ENCODE results near the gene MGMT.

MGMT gene

GRCh38 chr10:129465796-129466702, 992 bp upstream of the MGMT start:
- peak overlapping the region; percentile 89 for H3K4me3 ChIP-seq (ENCODE audit: low read depth, low read length, poor library complexity, severe bottlenecking)
- H2AFZ ChIP-seq (ENCODE audit: low read length) = no peak overlapping the region
- 0 out of 2 replicates have a peak, but pooled peaks cover 3% of the 10 kb centered on the region for H3K79me2 ChIP-seq (ENCODE audit: insufficient read depth, low read length)
- peaks cover 13% of the 10 kb centered on the region; the same call in 1 of the 2 replicates for H3K36me3 ChIP-seq (ENCODE audit: insufficient read depth, low read length)
- no peaks in the 10 kb centered on the region for H4K20me1 ChIP-seq (ENCODE audit: insufficient read depth, low read length)
- TF ChIP-seq CTCF (IDR thresholded peaks at IDR 0.05; ENCODE audit: low read length) = no peak
- no peak for TF ChIP-seq EZH2 (IDR thresholded peaks at IDR 0.05; ENCODE audit: borderline replicate concordance, low read length)
- H3K4me2 ChIP-seq (ENCODE audit: low read length) = peak overlapping the region; percentile 75
- H3K9me3 ChIP-seq (ENCODE audit: low read length) = no peaks in the 10 kb centered on the region
- H3F3A ChIP-seq (ENCODE audit: insufficient read depth, low read length) = no peaks in the 10 kb centered on the region
- no peaks in the 10 kb centered on the region for H3K9me2 ChIP-seq (ENCODE audit: low read depth, low read length)
- no peaks in the 10 kb centered on the region for H3K27me3 ChIP-seq (ENCODE audit: insufficient read depth, low read length)
- peaks cover 44% of the 10 kb centered on the region for H3K4me1 ChIP-seq (ENCODE audit: insufficient read depth, low read length, severe bottlenecking)
- peak overlapping the region; percentile 70 for H3K9ac ChIP-seq (ENCODE audit: low read length)
- no peak overlapping the region for H3K27ac ChIP-seq (ENCODE audit: low read depth, low read length, poor library complexity, severe bottlenecking)

GRCh38 chr10:129467359-129468064, 471 bp downstream of the MGMT start:
- no peaks in the 10 kb centered on the region for H3K27me3 ChIP-seq (ENCODE audit: insufficient read depth, low read length)
- H3F3A ChIP-seq (ENCODE audit: insufficient read depth, low read length) = no peaks in the 10 kb centered on the region
- no peaks in the 10 kb centered on the region for H3K9me2 ChIP-seq (ENCODE audit: low read depth, low read length)
- H3K9me3 ChIP-seq (ENCODE audit: low read length) = no peaks in the 10 kb centered on the region
- peak overlapping the region; percentile 89 for H3K4me3 ChIP-seq (ENCODE audit: low read depth, low read length, poor library complexity, severe bottlenecking)
- H3K4me1 ChIP-seq (ENCODE audit: insufficient read depth, low read length, severe bottlenecking) = peaks cover 59% of the 10 kb centered on the region
- H3K36me3 ChIP-seq (ENCODE audit: insufficient read depth, low read length) = peaks cover 17% of the 10 kb centered on the region; the same call in 1 of the 2 replicates
- H3K79me2 ChIP-seq (ENCODE audit: insufficient read depth, low read length) = 0 out of 2 replicates have a peak, but pooled peaks cover 3% of the 10 kb centered on the region
- H4K20me1 ChIP-seq (ENCODE audit: insufficient read depth, low read length) = no peaks in the 10 kb centered on the region
- TF ChIP-seq CTCF (IDR thresholded peaks at IDR 0.05; ENCODE audit: low read length) (no peak), EZH2 (IDR thresholded peaks at IDR 0.05; ENCODE audit: borderline replicate concordance, low read length) (no peak)
- no peak overlapping the region for H2AFZ ChIP-seq (ENCODE audit: low read length)
- peak overlapping the region; percentile 76 for H3K4me2 ChIP-seq (ENCODE audit: low read length)
- H3K9ac ChIP-seq (ENCODE audit: low read length) = peak overlapping the region; percentile 91
- H3K27ac ChIP-seq (ENCODE audit: low read depth, low read length, poor library complexity, severe bottlenecking) = peak overlapping the region; percentile 98

GRCh38 chr10:129468187-129468586, 1.1 kb downstream of the MGMT start:
- H3K9me2 ChIP-seq (ENCODE audit: low read depth, low read length) = no peaks in the 10 kb centered on the region
- H3K36me3 ChIP-seq (ENCODE audit: insufficient read depth, low read length) = peaks cover 17% of the 10 kb centered on the region; the same call in 1 of the 2 replicates
- peak overlapping the region; percentile 76 for H3K4me2 ChIP-seq (ENCODE audit: low read length)
- H3K27me3 ChIP-seq (ENCODE audit: insufficient read depth, low read length) = no peaks in the 10 kb centered on the region
- no peaks in the 10 kb centered on the region for H3K9me3 ChIP-seq (ENCODE audit: low read length)
- peak overlapping the region; percentile 98 for H3K27ac ChIP-seq (ENCODE audit: low read depth, low read length, poor library complexity, severe bottlenecking)
- H3F3A ChIP-seq (ENCODE audit: insufficient read depth, low read length) = no peaks in the 10 kb centered on the region
- H3K4me3 ChIP-seq (ENCODE audit: low read depth, low read length, poor library complexity, severe bottlenecking) = peak overlapping the region; percentile 89
- peaks cover 66% of the 10 kb centered on the region for H3K4me1 ChIP-seq (ENCODE audit: insufficient read depth, low read length, severe bottlenecking)
- TF ChIP-seq CTCF (IDR thresholded peaks at IDR 0.05; ENCODE audit: low read length) = no peak
- no peak for TF ChIP-seq EZH2 (IDR thresholded peaks at IDR 0.05; ENCODE audit: borderline replicate concordance, low read length)
- H3K79me2 ChIP-seq (ENCODE audit: insufficient read depth, low read length) = 0 out of 2 replicates have a peak, but pooled peaks cover 3% of the 10 kb centered on the region
- H2AFZ ChIP-seq (ENCODE audit: low read length) = no peak overlapping the region
- H3K9ac ChIP-seq (ENCODE audit: low read length) = peak overlapping the region; percentile 91
- H4K20me1 ChIP-seq (ENCODE audit: insufficient read depth, low read length) = no peaks in the 10 kb centered on the region

Data from OCI-LY1 (cell line).